ELF-1 (cell line): ENCODE results near the gene ABCA6.
"Not testable (repeated sequence)": the region's sequence is repeated elsewhere in the genome, so short reads cannot be mapped to it uniquely, and the experiment has no call there.

Source experiments
- DNase-seq: peaks from one replicate; pipeline ENCODE4 v3.0.0-alpha.2; 2016; ENCODE audit warnings: low read depth, low spot score

The ABCA6 gene

DNA sequence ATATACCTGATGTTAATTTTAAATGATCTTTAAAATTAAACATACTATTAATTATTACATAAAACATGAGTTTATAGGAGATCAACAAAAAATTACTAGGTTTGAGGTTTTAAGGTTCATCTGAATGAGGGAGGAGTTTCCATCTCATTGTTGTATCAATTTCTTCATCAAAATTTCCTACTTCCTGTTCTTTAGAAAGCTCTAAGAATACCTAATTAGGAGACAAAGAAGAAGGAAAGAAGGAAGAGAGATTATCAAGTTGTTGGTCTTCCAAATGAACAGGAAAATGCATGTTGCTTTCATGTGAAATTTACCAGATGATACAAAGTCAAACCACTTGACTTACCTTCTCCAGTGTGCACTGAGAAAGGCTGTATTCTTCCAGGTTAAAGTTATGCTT lies 62.8 kb downstream of the ABCA6 start:
- DNase-seq = no peak

GRCh38 chr17:69075823-69076222 lies 65.9 kb downstream of the ABCA6 start:
- no peak for DNase-seq

DNA sequence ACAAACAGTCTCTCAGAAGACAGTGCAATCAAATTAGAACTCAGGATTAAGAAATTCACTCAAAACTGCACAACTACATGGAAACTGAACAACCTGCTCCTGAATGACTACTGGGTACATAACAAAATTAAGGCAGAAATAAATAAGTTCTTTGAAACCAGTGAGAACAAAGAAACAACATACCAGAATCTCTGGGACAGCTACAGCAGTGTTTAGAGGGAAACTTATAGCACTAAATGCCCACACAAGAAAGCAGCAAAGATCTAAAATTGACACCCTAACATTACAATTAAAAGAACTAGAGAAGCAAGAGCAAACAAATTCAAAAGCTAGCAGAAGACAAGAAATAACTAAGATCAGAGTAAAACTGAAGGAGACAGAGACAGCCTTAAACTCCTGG lies 68.3 kb downstream of the ABCA6 start:
- DNase-seq = not testable (repeated sequence)

- DNase-seq = not testable (repeated sequence)
Observed at GRCh38 chr17:69072803-69073256, 68.9 kb downstream of the ABCA6 start.

GRCh38 chr17:69071233-69071586 lies 70.5 kb downstream of the ABCA6 start:
- not testable (repeated sequence) for DNase-seq

- not testable (repeated sequence) for DNase-seq
Observed at GRCh38 chr17:69070378-69071232, 71.1 kb downstream of the ABCA6 start.

- DNase-seq = no peak
Observed at GRCh38 chr17:69069226-69069750, 72.4 kb downstream of the ABCA6 start.

GRCh38 chr17:69067274-69068047 lies 74.2 kb downstream of the ABCA6 start:
- DNase-seq = no peak

- no peak for DNase-seq
Observed at GRCh38 chr17:69066482-69066881, 75.2 kb downstream of the ABCA6 start.

- DNase-seq = no peak
Observed at GRCh38 chr17:69065113-69065512, 76.6 kb downstream of the ABCA6 start.

DNA sequence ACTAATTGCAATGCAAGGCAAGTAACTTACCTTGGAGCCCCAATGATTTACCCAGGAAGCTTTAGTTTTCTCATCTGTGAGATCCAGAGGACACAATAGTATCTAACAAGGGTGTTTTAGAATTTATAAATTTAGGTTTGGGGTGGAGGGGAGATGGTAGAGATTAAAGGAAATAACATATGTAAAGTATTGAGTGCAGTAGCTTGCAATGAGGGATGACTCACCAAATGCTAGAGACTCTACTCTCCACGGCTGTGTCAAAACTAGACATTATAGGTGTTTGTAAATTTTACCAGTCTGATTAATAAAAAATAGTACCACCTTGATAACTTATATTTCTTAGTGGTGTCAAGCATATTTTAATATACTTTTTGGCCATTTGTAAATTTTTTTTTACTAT lies 77.2 kb downstream of the ABCA6 start:
- DNase-seq = no peak

- no peak for DNase-seq
Observed at GRCh38 chr17:69064001-69064400, 77.7 kb downstream of the ABCA6 start.

- DNase-seq = no peak
Observed at GRCh38 chr17:69062860-69063581, 78.7 kb downstream of the ABCA6 start.

DNA sequence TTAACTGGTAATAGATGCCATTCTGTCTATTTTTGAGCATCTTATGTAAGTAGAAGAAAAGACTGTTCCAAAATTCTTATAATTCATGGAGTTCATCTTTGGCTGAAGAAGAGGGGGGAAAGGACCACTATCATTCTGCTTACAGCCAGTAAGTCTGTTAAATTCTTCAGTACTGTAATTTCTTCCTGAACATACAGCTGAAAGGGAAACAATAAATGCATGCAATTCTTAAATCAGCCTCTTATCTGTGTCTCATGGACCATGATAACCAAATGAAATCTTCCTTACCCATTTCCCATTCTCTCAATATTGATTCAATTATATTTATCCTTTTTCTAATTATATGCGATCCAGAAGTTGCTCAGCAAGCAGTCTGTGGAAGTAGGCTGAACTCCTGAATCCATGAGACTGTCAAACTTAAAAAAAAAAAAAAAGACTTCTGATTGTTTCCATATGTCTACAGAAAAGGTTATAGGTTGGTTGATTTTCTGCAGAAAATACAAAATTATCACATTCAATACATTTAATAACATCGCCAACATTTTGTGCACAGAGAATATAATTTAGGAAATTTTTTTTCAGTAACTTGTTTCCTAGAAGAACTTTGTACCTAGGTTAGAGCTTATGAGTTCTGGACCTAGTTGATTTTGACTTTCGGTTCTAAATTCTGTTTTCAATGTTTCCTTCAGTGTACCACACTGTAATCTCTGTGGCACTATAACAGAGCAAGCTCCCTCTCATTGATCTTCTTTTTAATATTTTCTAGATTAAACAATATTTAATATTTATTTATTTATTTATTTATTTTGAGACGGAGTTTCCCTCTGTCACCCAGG lies 79.8 kb downstream of the ABCA6 start:
- no peak for DNase-seq

DNA sequence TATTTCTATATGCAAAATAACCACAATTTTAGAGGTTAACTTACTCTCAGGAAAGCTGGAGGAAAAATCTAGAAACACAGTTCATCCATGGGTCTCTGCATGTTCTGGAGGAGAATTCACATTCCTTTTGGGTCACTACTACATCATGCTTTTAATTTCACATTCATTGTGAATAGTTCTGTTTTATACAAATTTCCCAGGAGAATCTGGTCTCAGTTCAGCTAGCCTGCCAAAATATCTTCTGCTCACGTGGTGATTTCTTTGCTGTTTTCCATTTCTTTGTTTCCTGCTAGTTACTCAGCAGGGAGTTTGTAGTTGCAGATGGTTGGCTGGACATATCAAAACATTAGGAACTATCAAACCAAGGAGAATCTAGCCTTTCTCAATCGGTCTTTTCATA lies 80.9 kb downstream of the ABCA6 start, which contains the start of gene ABCA9:
Gene ABCA9, minus strand, starts transcription at position 106 of the 400 bp plus-strand sequence. CDS start 9,801 bp downstream, outside the sequence.
- no peak for DNase-seq

DNA sequence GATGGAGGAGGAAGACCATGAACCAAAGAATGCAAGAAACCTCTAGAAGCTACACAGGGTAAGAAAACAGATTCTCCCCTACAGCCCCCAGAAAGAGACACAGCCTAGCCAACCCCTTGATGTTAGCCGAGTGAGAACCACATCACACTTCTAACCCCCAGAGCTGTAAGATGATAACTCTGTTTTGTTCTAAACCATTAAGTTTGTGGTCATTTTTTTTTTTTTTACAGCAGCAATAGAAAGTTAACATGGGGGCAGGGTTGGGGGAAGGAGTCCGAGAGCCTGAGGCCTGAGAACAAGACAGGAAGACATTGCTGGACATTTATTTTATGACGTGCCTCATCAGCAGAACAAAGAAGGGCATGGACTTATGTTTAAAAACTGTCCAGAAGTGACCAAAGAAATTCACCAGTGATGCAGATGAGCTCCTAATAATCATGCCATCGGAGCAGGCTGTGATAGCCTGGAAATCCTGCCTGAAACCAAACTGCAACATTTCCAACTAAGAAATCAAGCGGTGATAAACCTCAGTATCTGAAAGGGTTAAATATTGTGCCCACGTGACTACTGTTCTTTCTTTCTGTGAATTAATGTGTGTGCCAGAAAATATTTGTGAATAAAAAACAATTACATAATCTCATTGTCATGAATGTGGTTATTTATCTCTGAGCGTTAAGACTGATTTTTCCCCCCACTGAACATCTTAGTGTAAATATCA lies 82.1 kb downstream of the ABCA6 start:
- no peak for DNase-seq

DNA sequence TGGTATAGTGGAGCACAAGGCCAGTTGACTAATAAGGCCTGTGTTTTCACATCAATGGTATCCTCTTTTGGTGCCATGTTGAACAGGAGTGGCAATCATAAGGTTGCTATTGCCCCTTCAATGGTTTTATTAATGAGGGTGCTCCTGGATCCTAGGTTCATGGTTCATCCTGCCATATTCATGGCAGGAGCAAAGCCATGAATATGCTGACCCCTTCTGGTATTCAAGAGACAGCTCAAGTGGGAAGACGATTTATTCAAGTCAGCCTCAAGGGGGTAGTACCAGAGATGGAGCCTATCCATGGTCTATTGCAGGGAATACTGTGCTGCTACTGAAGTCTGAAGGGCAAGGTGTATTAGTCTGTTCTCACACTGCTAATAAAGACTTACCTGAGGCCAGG lies 83.5 kb downstream of the ABCA6 start:
- DNase-seq = no peak

DNA sequence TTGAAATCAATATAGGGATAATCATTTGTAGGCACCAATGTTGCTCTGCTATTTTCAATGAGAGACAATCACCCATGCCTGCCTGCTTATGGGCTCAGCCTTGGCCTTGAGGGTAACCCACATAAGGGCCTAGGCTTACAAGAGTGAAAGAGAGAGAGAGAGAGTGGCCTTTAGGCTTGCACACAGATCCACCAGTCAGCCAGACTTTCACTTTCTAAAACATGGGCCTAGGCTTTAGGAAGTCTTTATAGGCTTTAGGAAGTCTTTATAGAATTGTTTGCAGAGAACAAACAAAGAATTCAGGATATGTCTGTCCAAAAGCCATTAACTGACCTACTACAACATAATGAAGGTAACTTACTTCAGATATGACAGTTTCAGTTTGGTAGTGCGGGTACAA lies 84.4 kb downstream of the ABCA6 start:
- no peak for DNase-seq

- DNase-seq = no peak
Observed at GRCh38 chr17:69056179-69056823, 85.4 kb downstream of the ABCA6 start.

DNA sequence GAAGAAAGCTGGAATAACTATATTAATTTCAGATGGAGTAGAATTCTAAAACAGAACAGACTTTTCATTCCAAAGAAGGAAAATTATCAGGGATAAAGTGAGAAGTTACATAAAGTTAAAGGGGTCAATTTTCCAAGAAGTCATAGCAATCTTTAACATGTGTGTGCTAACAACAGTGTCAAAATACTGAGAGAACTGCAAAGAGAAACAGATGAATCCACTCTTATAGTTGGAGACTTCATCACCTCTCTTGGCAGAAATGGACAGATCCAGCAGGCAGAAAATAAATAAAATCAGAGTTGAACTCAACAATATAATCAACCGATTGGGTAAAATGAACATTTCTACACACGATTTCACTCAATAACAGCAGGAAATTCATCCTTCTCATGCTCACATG lies 86.4 kb downstream of the ABCA6 start:
- DNase-seq = no peak
